ENCODE results near the gene SPA17. TPM values are rescaled to one million over a fixed set of nuclear protein-coding genes. Genes with fewer than 3 reads are reported as not detected.

Gene SPA17
- total RNA-seq, 6 donors from 2014 or later: 3.6 to 28.0 (median 7.6) TPM

GRCh38 chr11:124658986-124659385 lies 14.7 kb upstream of the SPA17 start:
- Histone ChIP-seq H3K27ac (no peak overlapping the region), H3K36me3 (peaks cover 0 to 4% (median 2%) of the 10 kb centered on the region in 4 donors), H3K4me3 (no peak overlapping the region), H3K27me3 (no peaks in the 10 kb centered on the region), H3K4me1 (no peaks in the 10 kb centered on the region), H3K9me3 (no peaks in the 10 kb centered on the region)
- TF ChIP-seq CTCF (IDR thresholded peaks at IDR 0.05): no peak
- no peak for TF ChIP-seq POLR2AphosphoS5 (IDR thresholded peaks at IDR 0.05)
- TF ChIP-seq POLR2A (IDR thresholded peaks at IDR 0.05): no peak
- TF ChIP-seq EP300 (IDR thresholded peaks at IDR 0.05): no peak
- DNase-seq (no peak), ATAC-seq (ENCODE audit: low FRiP score in 2 of 2) (no peak)
- WGBS, 2 donors: 81 to 90% methylated on average over 1 of the region's 1 CpG

- no peak overlapping the region for H3K27ac ChIP-seq
- H3K27me3 ChIP-seq: no peaks in the 10 kb centered on the region
- no peak for DNase-seq
- H3K9me3 ChIP-seq: no peaks in the 10 kb centered on the region
- peaks cover 0 to 11% (median 4%) of the 10 kb centered on the region in 4 donors for H3K36me3 ChIP-seq
- no peaks in the 10 kb centered on the region for H3K4me1 ChIP-seq
- no peak for TF ChIP-seq POLR2A (IDR thresholded peaks at IDR 0.05)
- no peak for TF ChIP-seq POLR2AphosphoS5 (IDR thresholded peaks at IDR 0.05)
- TF ChIP-seq EP300 (IDR thresholded peaks at IDR 0.05): no peak
- no peak for TF ChIP-seq CTCF (IDR thresholded peaks at IDR 0.05)
- ATAC-seq (ENCODE audit: low FRiP score in 2 of 2): no peak
- H3K4me3 ChIP-seq: no peak overlapping the region
These were observed 12.2 kb upstream of the SPA17 start for GRCh38 chr11:124661553-124661952.

- WGBS, 2 donors: 84 to 93% methylated on average over 4 of the region's 4 CpGs
- H3K27me3 ChIP-seq: no peaks in the 10 kb centered on the region
- no peak for ATAC-seq (ENCODE audit: low FRiP score in 2 of 2)
These were observed 11.6 kb upstream of the SPA17 start for GRCh38 chr11:124662106-124662505.

GRCh38 chr11:124663861-124664260 lies 9.8 kb upstream of the SPA17 start:
- H3K36me3 ChIP-seq: peaks cover 0 to 14% (median 4%) of the 10 kb centered on the region in 4 donors
- no peaks in the 10 kb centered on the region for H3K9me3 ChIP-seq
- no peak overlapping the region for H3K4me3 ChIP-seq
- no peak for ATAC-seq (ENCODE audit: low FRiP score in 2 of 2)
- TF ChIP-seq POLR2A (IDR thresholded peaks at IDR 0.05): no peak
- TF ChIP-seq CTCF (IDR thresholded peaks at IDR 0.05): no peak
- no peak for TF ChIP-seq EP300 (IDR thresholded peaks at IDR 0.05)
- no peak for TF ChIP-seq POLR2AphosphoS5 (IDR thresholded peaks at IDR 0.05)
- no peaks in the 10 kb centered on the region for H3K27me3 ChIP-seq
- H3K4me1 ChIP-seq: no peaks in the 10 kb centered on the region
- DNase-seq: no peak
- H3K27ac ChIP-seq: no peak overlapping the region
- 89 to 90% methylated on average over 2 of the region's 2 CpGs for WGBS, 2 donors

More at GRCh38 chr11:124662106-124662505, 11.6 kb upstream of the SPA17 start:
- no peak overlapping the region for H3K4me3 ChIP-seq
- no peaks in the 10 kb centered on the region for H3K9me3 ChIP-seq
- H3K4me1 ChIP-seq: no peaks in the 10 kb centered on the region
- no peak for TF ChIP-seq EP300 (IDR thresholded peaks at IDR 0.05)
- H3K36me3 ChIP-seq: peaks cover 0 to 14% (median 4%) of the 10 kb centered on the region in 4 donors
- no peak overlapping the region for H3K27ac ChIP-seq
- no peak for DNase-seq

- Histone ChIP-seq H3K27me3 (no peaks in the 10 kb centered on the region), H3K4me3 (no peak overlapping the region), H3K27ac (no peak overlapping the region), H3K36me3 (peaks cover 0 to 14% (median 3%) of the 10 kb centered on the region in 4 donors), H3K9me3 (no peaks in the 10 kb centered on the region), H3K4me1 (peaks cover under 1 to 11% (median 2%) of the 10 kb centered on the region in 4 donors)
- no peak for DNase-seq
- WGBS, 2 donors: 96 to 98% methylated on average over 3 of the region's 3 CpGs
- TF ChIP-seq POLR2AphosphoS5 (IDR thresholded peaks at IDR 0.05) (no peak), POLR2A (IDR thresholded peaks at IDR 0.05) (no peak), CTCF (IDR thresholded peaks at IDR 0.05) (no peak), EP300 (IDR thresholded peaks at IDR 0.05) (no peak)
- no peak for ATAC-seq (ENCODE audit: low FRiP score in 2 of 2)
These were observed 6.1 kb upstream of the SPA17 start for GRCh38 chr11:124667601-124668000.
